NT2/D1 (cell line): ENCODE results near the gene MPHOSPH8.

Experiments
- DNase-seq: peaks from one replicate; pipeline ENCODE4 v3.0.0-alpha.2; 2011; ENCODE audit warnings: low read depth, low spot score
- H3K27me3 ChIP-seq: 2 replicates; pipeline ENCODE4 v1.6.0; 2011; ENCODE audit warnings: mild to moderate bottlenecking; ENCODE audit not compliant: insufficient read length, insufficient read depth
- H3K36me3 ChIP-seq: 2 replicates; pipeline ENCODE4 v1.6.1; 2011; ENCODE audit warnings: mild to moderate bottlenecking, low read length, mixed read lengths; ENCODE audit not compliant: insufficient read depth, insufficient read length
- H3K4me1 ChIP-seq: 2 replicates; pipeline ENCODE4 v1.5.1; 2011; ENCODE audit not compliant: insufficient read depth, insufficient read length
- H3K4me3 ChIP-seq: 2 replicates; pipeline ENCODE4 v1.5.1; 2011; ENCODE audit warnings: low read depth; ENCODE audit not compliant: insufficient read length
- H3K9ac ChIP-seq: 2 replicates; pipeline ENCODE4 v1.6.0; 2011; ENCODE audit warnings: low read depth; ENCODE audit not compliant: insufficient read length
- H3K9me3 ChIP-seq: 2 replicates; pipeline ENCODE4 v1.5.1; 2011; ENCODE audit warnings: mild to moderate bottlenecking, low read length; ENCODE audit not compliant: insufficient read depth
- SUZ12 ChIP-seq: IDR thresholded peaks from 2 replicates; pipeline ENCODE4 v1.6.1; 2011; ENCODE audit not compliant: insufficient read length, insufficient read depth; ENCODE audit errors: extremely low read depth
- YY1 ChIP-seq: IDR thresholded peaks from 2 replicates; pipeline ENCODE4 v1.6.1; 2011; ENCODE audit not compliant: insufficient read length, insufficient read depth
- ZNF274 ChIP-seq: IDR thresholded peaks from 2 replicates; pipeline ENCODE4 v1.6.1; 2011; ENCODE audit warnings: mild to moderate bottlenecking, low read depth, low read length

The MPHOSPH8 gene, protein sequence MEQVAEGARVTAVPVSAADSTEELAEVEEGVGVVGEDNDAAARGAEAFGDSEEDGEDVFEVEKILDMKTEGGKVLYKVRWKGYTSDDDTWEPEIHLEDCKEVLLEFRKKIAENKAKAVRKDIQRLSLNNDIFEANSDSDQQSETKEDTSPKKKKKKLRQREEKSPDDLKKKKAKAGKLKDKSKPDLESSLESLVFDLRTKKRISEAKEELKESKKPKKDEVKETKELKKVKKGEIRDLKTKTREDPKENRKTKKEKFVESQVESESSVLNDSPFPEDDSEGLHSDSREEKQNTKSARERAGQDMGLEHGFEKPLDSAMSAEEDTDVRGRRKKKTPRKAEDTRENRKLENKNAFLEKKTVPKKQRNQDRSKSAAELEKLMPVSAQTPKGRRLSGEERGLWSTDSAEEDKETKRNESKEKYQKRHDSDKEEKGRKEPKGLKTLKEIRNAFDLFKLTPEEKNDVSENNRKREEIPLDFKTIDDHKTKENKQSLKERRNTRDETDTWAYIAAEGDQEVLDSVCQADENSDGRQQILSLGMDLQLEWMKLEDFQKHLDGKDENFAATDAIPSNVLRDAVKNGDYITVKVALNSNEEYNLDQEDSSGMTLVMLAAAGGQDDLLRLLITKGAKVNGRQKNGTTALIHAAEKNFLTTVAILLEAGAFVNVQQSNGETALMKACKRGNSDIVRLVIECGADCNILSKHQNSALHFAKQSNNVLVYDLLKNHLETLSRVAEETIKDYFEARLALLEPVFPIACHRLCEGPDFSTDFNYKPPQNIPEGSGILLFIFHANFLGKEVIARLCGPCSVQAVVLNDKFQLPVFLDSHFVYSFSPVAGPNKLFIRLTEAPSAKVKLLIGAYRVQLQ

DNA sequence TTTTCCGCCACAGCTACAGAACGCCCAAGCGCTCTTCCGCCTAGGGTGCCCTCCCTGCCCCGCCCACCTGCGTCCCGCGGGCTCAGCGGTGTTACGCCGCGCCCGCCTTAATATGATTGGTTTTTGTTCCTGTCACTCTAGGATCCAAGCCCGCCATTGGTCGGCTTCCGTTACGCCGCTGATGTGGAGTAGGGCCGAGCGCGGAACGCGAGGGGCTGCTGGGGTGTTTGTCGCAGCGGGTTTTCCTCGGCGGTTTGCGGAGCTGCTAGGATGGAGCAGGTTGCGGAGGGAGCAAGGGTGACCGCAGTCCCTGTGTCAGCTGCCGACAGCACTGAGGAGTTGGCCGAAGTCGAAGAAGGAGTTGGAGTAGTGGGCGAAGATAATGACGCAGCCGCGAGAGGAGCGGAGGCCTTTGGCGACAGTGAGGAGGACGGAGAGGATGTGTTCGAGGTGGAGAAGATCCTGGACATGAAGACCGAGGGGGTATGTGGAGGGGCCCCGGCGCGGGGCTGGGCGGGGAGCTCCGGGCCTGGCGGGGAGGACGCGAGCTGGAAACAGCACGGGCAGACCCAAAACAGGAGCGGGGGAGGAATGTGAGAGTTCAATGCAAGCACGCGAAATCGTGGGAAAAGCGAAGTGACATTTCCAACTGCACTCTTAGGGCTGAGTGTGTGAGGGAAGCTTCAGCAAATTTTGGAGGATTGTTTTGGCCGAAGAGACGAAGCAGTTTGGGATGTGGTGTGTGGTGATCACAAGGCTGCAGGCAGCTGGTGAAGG lies at the start of gene MPHOSPH8:
MPHOSPH8 (plus strand) TSS at position 181 of the 777 bp plus-strand sequence; CDS start at position 271, 90 bp downstream.
- no peaks in the 10 kb centered on the region for H3K27me3 ChIP-seq
- H3K9me3 ChIP-seq = peaks cover 5% of the 10 kb centered on the region; the same call in 1 of the 2 replicates
- DNase-seq = peak; percentile 83
- peaks cover 31% of the 10 kb centered on the region for H3K36me3 ChIP-seq
- peak within 1 kb of the TSS; percentile 95 for H3K9ac ChIP-seq
- TF ChIP-seq SUZ12 = no peak
- no peak for TF ChIP-seq ZNF274
- TF ChIP-seq YY1 = no peak
- H3K4me1 ChIP-seq = no peaks in the 10 kb centered on the region
- H3K4me3 ChIP-seq = peak within 1 kb of the TSS; percentile 87

DNA sequence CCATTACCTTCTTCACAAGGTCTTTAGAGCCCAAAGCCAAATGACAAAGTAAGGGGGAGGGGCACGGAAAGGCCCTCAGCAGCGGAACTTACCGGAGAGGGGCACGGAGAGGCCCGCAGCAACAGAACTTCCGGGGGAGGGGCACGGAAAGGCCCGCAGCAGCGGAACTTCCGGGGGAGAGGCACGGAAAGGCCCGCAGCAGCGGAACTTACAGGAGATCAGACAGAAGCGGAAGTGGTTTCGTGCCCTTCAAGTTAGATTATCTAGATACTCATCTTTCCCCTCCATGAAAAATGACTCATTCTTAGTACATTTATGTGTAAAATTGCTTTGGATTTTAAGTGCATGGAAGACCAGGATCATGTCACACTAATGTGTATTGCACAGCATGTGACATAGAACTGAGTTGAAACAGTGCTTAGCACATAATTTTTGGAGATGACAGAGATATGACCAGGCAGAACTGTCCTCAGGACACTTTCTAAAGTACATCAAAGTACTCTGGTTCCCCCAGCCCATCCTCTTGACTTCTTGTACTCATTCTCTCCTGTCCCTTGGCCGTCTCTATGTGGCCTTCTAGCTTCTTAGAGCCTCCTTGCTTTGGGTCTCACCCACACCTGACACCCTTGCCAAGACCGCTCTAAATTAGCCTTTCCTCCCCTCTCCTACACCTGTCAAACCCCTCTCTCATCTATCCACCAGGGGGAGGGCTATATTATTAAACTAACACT lies 46.4 kb upstream of the MPHOSPH8 start:
- no peaks in the 10 kb centered on the region for H3K27me3 ChIP-seq
- TF ChIP-seq ZNF274 = no peak
- no peak for TF ChIP-seq SUZ12
- no peak for TF ChIP-seq YY1
- H3K9ac ChIP-seq = no peak overlapping the region
- peaks cover 4% of the 10 kb centered on the region for H3K4me1 ChIP-seq
- no peak overlapping the region for H3K4me3 ChIP-seq
- H3K36me3 ChIP-seq = no peaks in the 10 kb centered on the region
- no peak for DNase-seq
- no peaks in the 10 kb centered on the region for H3K9me3 ChIP-seq

DNA sequence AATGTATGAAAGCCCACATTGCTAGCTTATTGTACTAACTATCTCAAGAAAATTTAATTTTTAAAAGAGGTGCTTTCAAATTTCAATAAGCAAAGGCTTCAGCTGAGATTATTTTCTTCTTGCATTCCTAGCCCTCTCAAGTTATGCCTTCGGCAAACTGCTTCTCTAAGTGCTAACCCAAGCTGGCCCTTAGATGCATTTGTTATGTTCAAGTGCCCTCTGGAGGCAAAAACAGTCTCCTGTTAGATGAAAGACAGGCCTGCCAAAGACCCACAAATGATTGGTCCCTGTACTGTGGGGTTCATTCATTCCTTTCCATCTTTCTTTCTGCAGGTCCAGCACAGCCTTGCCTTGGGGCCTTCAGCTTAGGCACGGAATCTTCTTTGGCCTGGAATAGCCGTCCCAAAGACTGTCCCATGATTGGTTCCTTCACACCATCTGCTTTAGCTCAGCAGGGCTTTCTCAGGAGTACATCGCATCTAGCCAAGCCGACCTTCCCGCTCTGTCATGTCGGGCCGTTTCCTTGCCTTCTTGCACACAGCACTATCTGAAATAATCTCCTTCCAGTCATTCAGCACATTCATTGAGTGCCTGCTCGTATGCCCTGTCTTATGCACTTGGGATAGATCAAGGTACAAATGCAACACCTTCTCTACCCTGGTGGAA lies 45.7 kb upstream of the MPHOSPH8 start:
- Histone ChIP-seq H3K9ac (no peak overlapping the region), H3K9me3 (no peaks in the 10 kb centered on the region), H3K36me3 (no peaks in the 10 kb centered on the region), H3K27me3 (no peaks in the 10 kb centered on the region), H3K4me1 (peaks cover 4% of the 10 kb centered on the region), H3K4me3 (no peak overlapping the region)
- no peak for DNase-seq
- no peak for TF ChIP-seq ZNF274
- no peak for TF ChIP-seq YY1
- no peak for TF ChIP-seq SUZ12

DNA sequence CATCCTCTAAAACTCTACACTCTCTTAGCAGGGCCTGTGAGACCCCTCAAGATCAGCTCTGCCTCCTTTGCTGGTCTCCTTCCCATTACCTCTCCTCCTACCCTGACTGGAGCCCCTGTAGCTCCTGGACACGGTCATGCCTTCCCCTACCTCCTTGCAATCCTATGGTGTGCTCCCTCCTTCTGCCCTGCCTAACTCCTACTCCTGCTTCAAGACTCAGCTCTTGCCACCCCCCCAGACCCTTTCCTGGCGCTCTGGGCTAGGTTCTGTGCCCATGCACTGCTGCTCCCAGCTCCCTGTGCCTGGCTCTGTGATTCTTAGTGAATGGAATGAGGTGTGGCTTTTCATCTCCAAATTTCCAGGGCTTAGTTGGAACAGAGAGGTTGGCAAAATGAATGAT lies 44.1 kb upstream of the MPHOSPH8 start:
- H3K4me3 ChIP-seq = no peak overlapping the region
- H3K4me1 ChIP-seq = peaks cover 4% of the 10 kb centered on the region
- TF ChIP-seq YY1 (no peak), SUZ12 (no peak), ZNF274 (no peak)
- DNase-seq = no peak
- H3K9me3 ChIP-seq = no peaks in the 10 kb centered on the region
- no peak overlapping the region for H3K9ac ChIP-seq
- H3K27me3 ChIP-seq = no peaks in the 10 kb centered on the region
- no peaks in the 10 kb centered on the region for H3K36me3 ChIP-seq

DNA sequence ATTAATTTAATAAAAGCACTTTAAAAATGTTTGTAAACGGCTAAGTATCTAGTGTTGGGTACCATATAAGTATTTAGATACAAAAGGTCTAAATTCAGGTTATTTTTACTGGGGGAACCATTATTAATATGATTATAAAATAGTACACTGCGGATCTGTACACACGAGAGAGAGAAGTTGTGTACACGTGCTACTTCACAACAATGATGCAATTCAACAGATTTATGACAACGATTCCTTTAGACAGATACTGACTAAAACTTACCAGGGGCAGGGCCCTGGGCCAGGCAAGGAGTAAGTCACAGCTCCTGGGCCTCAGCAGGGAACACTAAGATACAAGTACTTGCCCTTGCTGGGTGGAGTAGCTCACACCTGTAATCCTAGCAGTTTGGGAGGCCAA lies 43.0 kb upstream of the MPHOSPH8 start:
- no peak overlapping the region for H3K9ac ChIP-seq
- no peak overlapping the region for H3K4me3 ChIP-seq
- H3K36me3 ChIP-seq = no peaks in the 10 kb centered on the region
- peaks cover 4% of the 10 kb centered on the region for H3K4me1 ChIP-seq
- TF ChIP-seq YY1 = no peak
- TF ChIP-seq SUZ12 = no peak
- TF ChIP-seq ZNF274 = no peak
- DNase-seq = no peak
- H3K9me3 ChIP-seq = no peaks in the 10 kb centered on the region
- no peaks in the 10 kb centered on the region for H3K27me3 ChIP-seq

DNA sequence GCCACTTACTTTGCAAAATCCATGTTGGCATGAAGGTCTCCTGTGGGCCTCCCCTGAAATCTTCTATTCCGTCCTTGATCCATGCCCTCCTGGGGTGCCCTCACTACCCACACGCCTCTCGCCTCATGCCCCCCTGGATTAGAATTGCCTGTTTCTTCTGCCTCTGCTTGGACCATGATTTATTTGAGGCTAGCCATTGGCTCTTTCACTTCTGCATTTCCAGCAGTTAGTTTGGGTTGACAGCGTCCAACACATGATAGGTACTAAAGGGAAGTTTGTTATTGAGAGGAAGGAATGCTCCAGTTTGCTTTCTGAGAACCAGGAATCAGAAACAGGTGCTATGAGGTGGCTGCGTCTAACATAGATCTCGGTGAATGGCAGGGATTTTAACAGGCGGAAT lies 41.6 kb upstream of the MPHOSPH8 start:
- H3K36me3 ChIP-seq = no peaks in the 10 kb centered on the region
- H3K9ac ChIP-seq = no peak overlapping the region
- no peak overlapping the region for H3K4me3 ChIP-seq
- TF ChIP-seq SUZ12 = no peak
- no peak for TF ChIP-seq ZNF274
- no peak for TF ChIP-seq YY1
- H3K4me1 ChIP-seq = peaks cover 4% of the 10 kb centered on the region
- H3K9me3 ChIP-seq = no peaks in the 10 kb centered on the region
- H3K27me3 ChIP-seq = no peaks in the 10 kb centered on the region
- no peak for DNase-seq
